Endothelial cell of umbilical vein (primary cell): ENCODE data around the gene GABRR2.

Source experiments
- MYC ChIP-seq: IDR thresholded peaks from one replicate; pipeline ENCODE4 v1.6.1; 2011; ENCODE audit warnings: mild to moderate bottlenecking, low read depth, low read length
- POLR2A ChIP-seq: IDR thresholded peaks from 2 replicates; pipeline ENCODE4 v1.6.1; 2012; ENCODE audit warnings: low read depth, mild to moderate bottlenecking, control low read depth, low read length
- POLR2AphosphoS5 ChIP-seq: IDR thresholded peaks from 2 replicates; pipeline ENCODE4 v1.6.1; 2012; ENCODE audit warnings: low read depth, mild to moderate bottlenecking, control low read depth, low read length, moderate library complexity; ENCODE audit not compliant: insufficient read depth
- TF ChIP-seq, protein P1 (sequence below), 2 donors: IDR thresholded peaks; 1 replicate in 1 of 2; 2 replicates in 1 of 2; pipeline ENCODE4 v1.5.1; 2011; ENCODE audit warnings: low read length in 2 of 2, mild to moderate bottlenecking in 2 of 2, moderate library complexity in 2 of 2, control low read depth in 1 of 2, inconsistent platforms in 1 of 2, low read depth in 1 of 2; ENCODE audit not compliant: insufficient read depth in 1 of 2; ENCODE audit errors: extremely low read depth in 1 of 2
- TF ChIP-seq, protein P2 (sequence below): IDR thresholded peaks from 2 replicates; pipeline ENCODE4 v1.6.1; 2011; ENCODE audit not compliant: insufficient read depth, insufficient read length

DNA sequence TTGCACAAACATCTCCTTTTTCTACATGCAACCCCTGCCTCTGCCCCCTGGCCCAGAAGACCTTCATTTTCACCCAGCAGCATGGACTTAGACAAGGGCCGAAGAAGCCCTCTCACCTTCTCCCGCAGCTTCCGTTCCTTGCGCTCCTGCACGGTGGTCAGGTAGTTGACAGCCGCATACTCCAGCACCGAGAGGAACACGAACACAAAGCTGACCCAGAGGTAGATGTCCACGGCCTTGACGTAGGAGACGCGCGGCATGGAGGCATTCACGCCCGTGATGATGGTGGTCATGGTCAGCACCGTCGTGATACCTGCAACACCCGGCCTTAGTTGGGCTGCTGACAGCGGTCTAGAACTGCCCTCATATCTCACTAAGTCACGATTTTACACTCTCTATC lies 50.8 kb downstream of the GABRR2 start:
- TF ChIP-seq, protein P1, sequence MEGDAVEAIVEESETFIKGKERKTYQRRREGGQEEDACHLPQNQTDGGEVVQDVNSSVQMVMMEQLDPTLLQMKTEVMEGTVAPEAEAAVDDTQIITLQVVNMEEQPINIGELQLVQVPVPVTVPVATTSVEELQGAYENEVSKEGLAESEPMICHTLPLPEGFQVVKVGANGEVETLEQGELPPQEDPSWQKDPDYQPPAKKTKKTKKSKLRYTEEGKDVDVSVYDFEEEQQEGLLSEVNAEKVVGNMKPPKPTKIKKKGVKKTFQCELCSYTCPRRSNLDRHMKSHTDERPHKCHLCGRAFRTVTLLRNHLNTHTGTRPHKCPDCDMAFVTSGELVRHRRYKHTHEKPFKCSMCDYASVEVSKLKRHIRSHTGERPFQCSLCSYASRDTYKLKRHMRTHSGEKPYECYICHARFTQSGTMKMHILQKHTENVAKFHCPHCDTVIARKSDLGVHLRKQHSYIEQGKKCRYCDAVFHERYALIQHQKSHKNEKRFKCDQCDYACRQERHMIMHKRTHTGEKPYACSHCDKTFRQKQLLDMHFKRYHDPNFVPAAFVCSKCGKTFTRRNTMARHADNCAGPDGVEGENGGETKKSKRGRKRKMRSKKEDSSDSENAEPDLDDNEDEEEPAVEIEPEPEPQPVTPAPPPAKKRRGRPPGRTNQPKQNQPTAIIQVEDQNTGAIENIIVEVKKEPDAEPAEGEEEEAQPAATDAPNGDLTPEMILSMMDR (IDR thresholded peaks at IDR 0.05; ENCODE audit: extremely low read depth in 1 of 2, insufficient read depth in 1 of 2, low read depth in 1 of 2, low read length in 2 of 2): no peak
- TF ChIP-seq, protein P2, sequence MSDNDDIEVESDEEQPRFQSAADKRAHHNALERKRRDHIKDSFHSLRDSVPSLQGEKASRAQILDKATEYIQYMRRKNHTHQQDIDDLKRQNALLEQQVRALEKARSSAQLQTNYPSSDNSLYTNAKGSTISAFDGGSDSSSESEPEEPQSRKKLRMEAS: no peak
- no peak for TF ChIP-seq POLR2A
- TF ChIP-seq POLR2AphosphoS5: no peak
- no peak for TF ChIP-seq MYC
